HL-60 (cell line): ENCODE results near the gene PCDH18.
"Not testable (repeated sequence)": the region's sequence is repeated elsewhere in the genome, so short reads cannot be mapped to it uniquely, and the experiment has no call there.

ENCODE experiments used
- DNase-seq, 2 experiments: peaks; one replicate each; pipeline ENCODE4 v3.0.0-alpha.2; 2010 to 2020; ENCODE audit warnings: low read depth in 1 of 2, low spot score in 1 of 2
- H3K27ac ChIP-seq: fragments of 250-450 bp; sonication (Bioruptor Pico); replicated peaks from 2 replicates; pipeline ENCODE4 v1.5.1; 2020; ENCODE audit warnings: mild to moderate bottlenecking, moderate library complexity
- H3K27me3 ChIP-seq: fragments of 250-450 bp; sonication (Bioruptor Pico); 2 replicates; pipeline ENCODE4 v1.5.1; 2021; ENCODE audit warnings: mild to moderate bottlenecking, moderate library complexity; ENCODE audit not compliant: insufficient read depth, poor library complexity, severe bottlenecking
- H3K4me3 ChIP-seq: replicated peaks from 2 replicates; pipeline ENCODE4 v1.5.1; 2011; ENCODE audit warnings: mild to moderate bottlenecking, control low read depth, low read length; ENCODE audit not compliant: insufficient read depth
- GABPA ChIP-seq: IDR thresholded peaks from 2 replicates; pipeline ENCODE4 v1.6.1; 2012; ENCODE audit warnings: low read depth
- POLR2AphosphoS5 ChIP-seq: IDR thresholded peaks from 2 replicates; pipeline ENCODE4 v1.6.1; 2012; ENCODE audit warnings: low read depth
- SPI1 ChIP-seq: IDR thresholded peaks from 2 replicates; pipeline ENCODE4 v1.6.1; 2012; ENCODE audit warnings: low read depth, mild to moderate bottlenecking, borderline replicate concordance
- TF ChIP-seq, protein P1 (sequence below): IDR thresholded peaks from one replicate; pipeline ENCODE4 v1.5.1; 2011; ENCODE audit warnings: low read length, control low read depth, inconsistent platforms; ENCODE audit not compliant: insufficient read depth
- TF ChIP-seq, protein P2 (sequence below): IDR thresholded peaks from 2 replicates; pipeline ENCODE4 v1.6.1; 2012; ENCODE audit warnings: low read depth; ENCODE audit not compliant: insufficient replicate concordance

Gene PCDH18

GRCh38 chr4:137509855-137510282, 22.4 kb downstream of the PCDH18 start:
- no peak for TF ChIP-seq GABPA

GRCh38 chr4:137502339-137503129, 29.8 kb downstream of the PCDH18 start:
- no peak overlapping the region for H3K4me3 ChIP-seq
- DNase-seq: no peak
- TF ChIP-seq POLR2AphosphoS5 (no peak), SPI1 (no peak), GABPA (no peak)
- TF ChIP-seq, protein P1, sequence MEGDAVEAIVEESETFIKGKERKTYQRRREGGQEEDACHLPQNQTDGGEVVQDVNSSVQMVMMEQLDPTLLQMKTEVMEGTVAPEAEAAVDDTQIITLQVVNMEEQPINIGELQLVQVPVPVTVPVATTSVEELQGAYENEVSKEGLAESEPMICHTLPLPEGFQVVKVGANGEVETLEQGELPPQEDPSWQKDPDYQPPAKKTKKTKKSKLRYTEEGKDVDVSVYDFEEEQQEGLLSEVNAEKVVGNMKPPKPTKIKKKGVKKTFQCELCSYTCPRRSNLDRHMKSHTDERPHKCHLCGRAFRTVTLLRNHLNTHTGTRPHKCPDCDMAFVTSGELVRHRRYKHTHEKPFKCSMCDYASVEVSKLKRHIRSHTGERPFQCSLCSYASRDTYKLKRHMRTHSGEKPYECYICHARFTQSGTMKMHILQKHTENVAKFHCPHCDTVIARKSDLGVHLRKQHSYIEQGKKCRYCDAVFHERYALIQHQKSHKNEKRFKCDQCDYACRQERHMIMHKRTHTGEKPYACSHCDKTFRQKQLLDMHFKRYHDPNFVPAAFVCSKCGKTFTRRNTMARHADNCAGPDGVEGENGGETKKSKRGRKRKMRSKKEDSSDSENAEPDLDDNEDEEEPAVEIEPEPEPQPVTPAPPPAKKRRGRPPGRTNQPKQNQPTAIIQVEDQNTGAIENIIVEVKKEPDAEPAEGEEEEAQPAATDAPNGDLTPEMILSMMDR: no peak
- TF ChIP-seq, protein P2, sequence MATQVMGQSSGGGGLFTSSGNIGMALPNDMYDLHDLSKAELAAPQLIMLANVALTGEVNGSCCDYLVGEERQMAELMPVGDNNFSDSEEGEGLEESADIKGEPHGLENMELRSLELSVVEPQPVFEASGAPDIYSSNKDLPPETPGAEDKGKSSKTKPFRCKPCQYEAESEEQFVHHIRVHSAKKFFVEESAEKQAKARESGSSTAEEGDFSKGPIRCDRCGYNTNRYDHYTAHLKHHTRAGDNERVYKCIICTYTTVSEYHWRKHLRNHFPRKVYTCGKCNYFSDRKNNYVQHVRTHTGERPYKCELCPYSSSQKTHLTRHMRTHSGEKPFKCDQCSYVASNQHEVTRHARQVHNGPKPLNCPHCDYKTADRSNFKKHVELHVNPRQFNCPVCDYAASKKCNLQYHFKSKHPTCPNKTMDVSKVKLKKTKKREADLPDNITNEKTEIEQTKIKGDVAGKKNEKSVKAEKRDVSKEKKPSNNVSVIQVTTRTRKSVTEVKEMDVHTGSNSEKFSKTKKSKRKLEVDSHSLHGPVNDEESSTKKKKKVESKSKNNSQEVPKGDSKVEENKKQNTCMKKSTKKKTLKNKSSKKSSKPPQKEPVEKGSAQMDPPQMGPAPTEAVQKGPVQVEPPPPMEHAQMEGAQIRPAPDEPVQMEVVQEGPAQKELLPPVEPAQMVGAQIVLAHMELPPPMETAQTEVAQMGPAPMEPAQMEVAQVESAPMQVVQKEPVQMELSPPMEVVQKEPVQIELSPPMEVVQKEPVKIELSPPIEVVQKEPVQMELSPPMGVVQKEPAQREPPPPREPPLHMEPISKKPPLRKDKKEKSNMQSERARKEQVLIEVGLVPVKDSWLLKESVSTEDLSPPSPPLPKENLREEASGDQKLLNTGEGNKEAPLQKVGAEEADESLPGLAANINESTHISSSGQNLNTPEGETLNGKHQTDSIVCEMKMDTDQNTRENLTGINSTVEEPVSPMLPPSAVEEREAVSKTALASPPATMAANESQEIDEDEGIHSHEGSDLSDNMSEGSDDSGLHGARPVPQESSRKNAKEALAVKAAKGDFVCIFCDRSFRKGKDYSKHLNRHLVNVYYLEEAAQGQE: no peak
- no peak overlapping the region for H3K27ac ChIP-seq
- no peaks in the 10 kb centered on the region for H3K27me3 ChIP-seq

More at GRCh38 chr4:137509855-137510282, 22.4 kb downstream of the PCDH18 start:
- no peaks in the 10 kb centered on the region for H3K27me3 ChIP-seq
- H3K27ac ChIP-seq: no peak overlapping the region
- DNase-seq: no peak
- no peak overlapping the region for H3K4me3 ChIP-seq

DNA sequence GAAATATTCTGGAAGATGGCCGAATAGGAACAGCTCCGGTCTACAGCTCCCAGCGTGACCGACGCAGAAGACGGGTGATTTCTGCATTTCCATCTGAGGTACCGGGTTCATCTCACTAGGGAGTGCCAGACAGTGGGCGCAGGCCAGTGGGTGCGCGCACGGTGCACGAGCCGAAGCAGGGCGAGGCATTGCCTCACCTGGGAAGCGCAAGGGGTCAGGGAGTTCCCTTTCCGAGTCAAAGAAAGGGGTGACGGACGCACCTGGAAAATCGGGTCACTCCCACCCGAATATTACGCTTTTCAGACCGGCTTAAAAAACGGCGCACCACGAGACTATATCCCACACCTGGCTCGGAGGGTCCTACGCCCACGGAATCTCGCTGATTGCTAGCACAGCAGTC, 36.0 kb downstream of the PCDH18 start:
- not testable (repeated sequence) for H3K4me3 ChIP-seq, DNase-seq, H3K27ac ChIP-seq, H3K27me3 ChIP-seq

- H3K4me3 ChIP-seq: no peak overlapping the region
- H3K27me3 ChIP-seq: no peaks in the 10 kb centered on the region
- DNase-seq: no peak
- H3K27ac ChIP-seq: no peak overlapping the region
- TF ChIP-seq POLR2AphosphoS5 (no peak), SPI1 (no peak), GABPA (no peak)
- TF ChIP-seq, protein P1: no peak
- TF ChIP-seq, protein P2: no peak
These were observed 36.7 kb downstream of the PCDH18 start for GRCh38 chr4:137495578-137495977.

DNA sequence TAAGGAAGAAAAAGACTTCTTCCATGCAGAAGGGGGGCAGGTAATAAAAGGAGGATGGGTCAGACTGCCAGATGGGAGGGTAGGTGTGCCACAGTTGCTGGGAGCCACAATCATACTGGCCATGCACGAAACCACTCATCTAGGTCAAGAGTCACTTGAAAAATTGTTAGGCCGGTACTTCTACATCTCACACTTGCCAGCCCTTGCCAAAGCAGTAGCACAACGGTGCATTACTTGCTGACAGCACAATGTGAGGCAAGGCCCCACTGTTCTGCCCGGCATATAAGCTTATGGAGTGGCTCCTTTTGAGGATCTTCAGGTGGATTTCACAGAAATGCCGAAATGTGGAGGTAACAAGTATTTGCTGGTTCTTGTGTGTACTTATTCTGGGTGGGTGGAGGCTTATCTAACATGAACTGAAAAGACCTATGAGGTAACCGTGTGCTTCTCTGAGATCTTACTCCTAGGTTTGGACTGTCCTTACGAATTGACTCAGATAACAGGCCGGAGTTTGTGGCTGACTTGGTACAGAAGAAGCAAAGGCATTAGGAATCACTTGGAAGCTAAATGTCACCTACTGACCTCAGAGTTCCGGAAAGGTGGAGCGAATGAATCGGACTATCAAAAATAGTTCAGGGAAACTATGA, 48.9 kb downstream of the PCDH18 start:
- not testable (repeated sequence) for DNase-seq, H3K27me3 ChIP-seq, H3K27ac ChIP-seq, H3K4me3 ChIP-seq
